ENCODE data around the gene PLCB3. TPM values are rescaled to one million over a fixed set of nuclear protein-coding genes. Genes with fewer than 3 reads are reported as not detected.
A peak's percentile ranks its signal among the peaks of the same experiment; 100 is the strongest.

Gene PLCB3
- total RNA-seq, 1 experiment from 2014 or later: 38.3 TPM

DNA sequence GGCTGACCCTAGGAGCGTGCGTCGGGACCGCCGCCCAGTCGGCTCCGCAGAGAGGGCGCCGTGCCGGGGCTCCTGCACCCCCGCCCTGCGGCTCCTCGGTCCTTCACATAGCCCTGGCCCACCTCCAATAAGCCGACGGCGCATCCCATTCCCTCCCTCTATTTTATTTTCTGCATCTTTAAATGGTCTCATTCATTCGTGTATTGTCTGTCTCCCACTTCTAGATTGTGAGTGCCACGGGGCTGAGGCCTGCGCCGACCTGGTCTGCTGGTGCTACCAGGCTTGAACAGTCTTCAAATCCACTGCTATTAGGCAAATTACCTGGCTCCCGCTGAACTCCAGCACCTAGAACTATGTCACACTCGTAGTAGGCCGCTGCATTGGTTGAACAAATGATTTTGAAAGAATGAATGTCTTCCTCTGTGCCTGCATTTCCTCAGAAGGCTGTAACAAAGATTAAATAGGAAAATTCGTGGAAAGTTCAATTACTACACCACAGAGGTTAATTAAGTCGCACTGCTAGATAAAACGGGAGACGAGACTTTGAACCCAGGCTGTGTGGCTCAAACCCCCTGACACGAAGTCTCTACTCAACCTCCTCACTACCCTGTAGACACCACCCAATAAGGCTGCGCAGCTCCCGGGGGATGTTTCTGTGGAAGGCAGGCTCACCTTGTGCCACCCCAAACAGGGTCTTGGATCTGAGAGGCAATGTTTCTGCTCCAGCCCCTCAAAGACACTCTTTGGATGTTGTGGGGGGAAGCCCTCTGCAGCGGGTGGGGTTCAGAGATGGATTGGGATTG, 3.4 kb upstream of the PLCB3 start:
- Histone ChIP-seq H3K4me3 (peak overlapping the region; percentile 69), H3K4me1 (peaks cover 33% of the 10 kb centered on the region), H3K9me3 (replicated peaks) (no peaks in the 10 kb centered on the region), H3K27ac (peak overlapping the region; percentile 72), H3K36me3 (peaks cover 27% of the 10 kb centered on the region), H3K27me3 (no peaks in the 10 kb centered on the region)
- no peak for DNase-seq

DNA sequence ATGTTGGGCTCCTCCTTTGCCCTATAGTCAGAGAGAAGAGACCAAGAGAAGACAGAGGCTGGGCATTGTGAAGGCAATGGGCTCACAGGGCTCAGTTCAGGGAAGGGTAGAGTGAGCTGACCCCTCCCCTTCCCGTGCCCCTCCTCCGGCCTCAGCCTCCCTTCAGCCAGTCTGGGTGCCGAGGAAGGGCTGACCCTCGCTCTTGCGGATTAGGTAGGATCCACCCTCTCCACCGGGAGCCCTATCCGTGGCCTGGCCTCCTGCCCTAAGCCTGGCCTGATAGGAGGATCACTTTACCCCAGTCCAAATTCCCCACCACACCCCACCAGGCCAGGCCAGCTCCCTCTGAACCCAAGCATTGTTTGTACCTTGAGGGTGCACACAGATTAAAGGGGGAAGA, 2.8 kb upstream of the PLCB3 start:
- H3K4me1 ChIP-seq: peaks cover 28% of the 10 kb centered on the region
- H3K27ac ChIP-seq: no peak overlapping the region
- DNase-seq: no peak
- peaks cover 20% of the 10 kb centered on the region for H3K36me3 ChIP-seq
- no peaks in the 10 kb centered on the region for H3K9me3 ChIP-seq (replicated peaks)
- H3K4me3 ChIP-seq: no peak overlapping the region
- H3K27me3 ChIP-seq: no peaks in the 10 kb centered on the region

DNA sequence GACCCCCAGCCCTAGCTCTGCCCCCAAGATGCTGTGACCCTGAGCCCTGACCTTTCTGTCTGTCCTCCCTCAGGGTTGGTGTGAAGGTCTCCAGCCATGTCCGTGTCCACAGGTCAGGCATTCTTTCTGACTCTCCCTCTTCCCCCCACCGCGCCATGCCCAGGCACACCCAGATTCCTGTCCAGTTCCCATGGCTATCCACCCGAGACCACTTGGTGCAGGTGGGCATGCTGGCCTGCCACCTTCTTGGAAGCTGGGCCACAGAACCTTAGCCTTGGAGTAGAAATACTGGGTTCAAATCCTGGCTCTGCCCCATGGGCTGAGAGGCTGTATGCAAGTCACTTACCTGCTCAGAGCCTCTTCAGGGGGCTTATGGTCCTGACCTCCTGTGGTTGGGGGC, 2.3 kb upstream of the PLCB3 start:
- Histone ChIP-seq H3K27ac (no peak overlapping the region), H3K4me1 (peaks cover 27% of the 10 kb centered on the region), H3K9me3 (replicated peaks) (no peaks in the 10 kb centered on the region), H3K36me3 (peaks cover 17% of the 10 kb centered on the region), H3K27me3 (no peaks in the 10 kb centered on the region), H3K4me3 (no peak overlapping the region)
- no peak for DNase-seq

DNA sequence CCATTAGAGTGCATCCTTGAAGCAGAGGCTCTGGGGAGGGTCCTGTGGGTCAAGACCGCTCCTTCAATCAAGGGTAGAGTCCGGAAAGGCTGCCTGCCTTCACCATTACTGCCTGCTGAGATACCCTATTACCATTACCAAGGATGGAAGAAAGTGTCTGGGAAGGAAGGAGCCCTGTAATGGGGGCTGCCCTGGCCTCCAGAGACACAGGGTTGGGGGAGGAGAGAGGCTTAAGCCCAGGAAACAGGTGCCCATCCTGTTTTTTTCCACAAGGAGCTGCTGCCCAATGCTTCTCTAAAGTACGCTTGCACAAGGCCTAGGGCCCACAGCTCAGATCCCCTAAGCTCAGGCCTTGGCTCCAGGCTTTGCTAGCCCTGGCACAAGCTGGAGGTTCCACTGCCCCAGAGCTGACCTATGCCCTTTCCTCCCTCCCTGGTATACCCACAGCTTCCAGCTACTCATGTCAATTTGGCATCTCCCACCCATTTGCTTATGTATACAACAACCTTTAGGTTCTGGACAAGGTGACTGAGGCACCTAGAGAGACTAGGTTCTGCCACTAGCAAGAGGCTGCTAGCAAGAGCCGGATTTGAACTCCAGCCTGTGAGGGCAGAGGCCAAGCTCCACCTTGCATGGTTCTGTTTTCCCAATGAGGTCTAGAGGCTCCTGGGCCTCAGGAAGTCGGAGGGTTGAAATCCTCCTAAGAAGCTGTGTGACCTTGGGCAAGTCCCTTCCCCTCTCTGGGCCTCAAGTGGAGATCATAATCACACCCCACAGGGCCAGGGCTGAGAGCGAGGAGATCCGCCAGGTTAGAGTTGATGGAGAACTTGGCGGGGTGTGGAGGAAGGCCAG, 1.5 kb upstream of the PLCB3 start:
- H3K4me1 ChIP-seq: peaks cover 27% of the 10 kb centered on the region
- no peaks in the 10 kb centered on the region for H3K9me3 ChIP-seq (replicated peaks)
- peak; percentile 47 to 74 for DNase-seq
- peaks cover 17% of the 10 kb centered on the region for H3K36me3 ChIP-seq
- no peak overlapping the region for H3K4me3 ChIP-seq
- H3K27ac ChIP-seq: no peak overlapping the region
- H3K27me3 ChIP-seq: no peaks in the 10 kb centered on the region

DNA sequence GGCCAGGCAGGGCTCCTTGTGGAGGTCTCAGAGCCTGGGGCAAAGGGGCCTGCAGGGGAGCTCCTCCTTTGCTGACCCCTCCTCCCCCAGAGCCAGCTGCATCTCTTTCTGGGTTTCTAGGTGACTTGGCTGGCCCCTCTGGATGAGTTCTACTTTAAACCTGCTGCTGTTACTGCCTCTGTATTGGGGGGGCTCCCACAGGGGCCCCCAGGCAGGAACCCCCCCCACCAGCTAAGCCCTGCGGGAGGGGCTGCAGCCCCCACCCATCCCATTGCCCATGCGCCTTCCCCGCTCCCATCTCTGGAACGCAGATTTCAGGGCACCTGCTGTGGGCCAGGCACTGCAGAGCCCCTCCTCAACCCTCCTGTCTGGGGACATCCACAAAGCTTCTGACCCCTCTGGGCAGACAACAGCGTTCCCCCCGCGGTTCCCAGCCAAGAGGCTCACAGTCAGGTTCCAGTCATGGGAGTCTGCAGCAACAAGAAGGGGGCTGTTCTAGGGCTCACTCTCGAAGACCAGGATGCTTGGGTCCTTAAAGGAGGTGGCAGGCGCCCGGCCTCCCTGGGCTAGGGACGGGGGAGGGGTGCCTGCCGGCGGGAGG, 815 bp upstream of the PLCB3 start:
- H3K36me3 ChIP-seq: peaks cover 13% of the 10 kb centered on the region
- DNase-seq: peak in 1 of 2 experiments; percentile 30
- no peak overlapping the region for H3K27ac ChIP-seq
- no peaks in the 10 kb centered on the region for H3K27me3 ChIP-seq
- no peaks in the 10 kb centered on the region for H3K9me3 ChIP-seq (replicated peaks)
- H3K4me3 ChIP-seq: peak overlapping the region; percentile 88
- peaks cover 27% of the 10 kb centered on the region for H3K4me1 ChIP-seq

DNA sequence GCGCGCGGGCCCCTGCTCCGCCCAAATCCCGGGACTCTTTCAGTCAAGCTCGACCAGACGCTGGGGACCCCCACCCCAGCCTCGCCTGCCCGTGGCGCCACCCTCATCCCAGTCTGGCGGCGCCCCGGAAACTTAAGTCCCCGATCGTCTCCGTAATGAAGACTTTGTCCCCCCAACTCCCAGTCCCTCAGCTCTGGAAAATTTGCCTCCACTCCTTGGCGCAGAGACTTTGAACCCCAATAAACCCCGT, 348 bp downstream of the PLCB3 start:
- Histone ChIP-seq H3K27me3 (no peaks in the 10 kb centered on the region), H3K36me3 (peaks cover 9% of the 10 kb centered on the region; the same call in 1 of the 2 replicates), H3K4me3 (peak overlapping the region; percentile 88), H3K9me3 (replicated peaks) (no peaks in the 10 kb centered on the region), H3K4me1 (peaks cover 27% of the 10 kb centered on the region), H3K27ac (peak overlapping the region; percentile 36; the same call in 1 of the 2 replicates)
- DNase-seq: no peak

DNA sequence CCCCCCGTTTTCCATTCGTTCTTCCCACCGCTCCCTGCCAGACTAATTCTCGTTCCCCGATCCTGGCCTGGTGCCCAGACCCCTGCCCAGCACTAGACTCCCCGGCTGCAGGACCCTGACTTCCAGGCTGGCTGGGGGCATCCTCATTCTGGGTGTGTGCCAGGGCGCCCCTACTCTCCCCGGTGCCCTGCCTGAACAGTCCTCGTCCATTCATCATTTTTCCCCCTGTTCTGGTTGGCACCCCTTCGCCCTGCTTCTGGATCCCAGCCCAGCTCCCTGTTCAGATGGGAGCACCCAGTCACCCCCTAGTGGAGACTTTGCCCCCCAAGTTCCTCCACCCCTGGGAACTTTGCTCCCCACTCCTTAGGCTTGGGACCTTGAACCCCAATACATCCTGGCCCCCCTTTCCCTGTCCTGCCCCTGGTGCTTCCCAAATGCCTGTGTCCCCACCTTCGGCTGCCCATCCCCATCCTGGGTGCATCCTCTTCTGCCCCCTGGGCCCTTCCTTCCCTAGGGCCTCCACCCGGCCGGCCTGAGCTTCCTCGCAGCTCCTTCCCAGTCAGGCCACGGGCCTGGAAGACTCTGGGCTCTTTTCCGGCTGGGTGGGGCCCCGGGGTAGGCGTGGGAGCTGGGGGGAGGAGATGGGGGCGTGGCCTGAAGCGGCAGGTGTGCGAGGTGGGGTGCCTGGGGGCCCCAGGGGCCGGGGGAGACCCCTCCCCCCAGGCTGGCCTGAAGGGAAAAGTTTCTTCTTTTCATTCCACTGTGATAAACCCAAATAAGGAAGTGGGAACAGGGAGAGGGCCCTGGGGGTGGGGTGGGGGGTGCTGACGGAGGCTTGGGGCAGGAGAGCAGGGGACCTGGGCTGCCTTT, 908 bp downstream of the PLCB3 start:
- peak overlapping the region; percentile 88 for H3K4me3 ChIP-seq
- peaks cover 11% of the 10 kb centered on the region; the same call in 1 of the 2 replicates for H3K36me3 ChIP-seq
- peaks cover 27% of the 10 kb centered on the region for H3K4me1 ChIP-seq
- DNase-seq: peak; percentile 52 to 53
- no peaks in the 10 kb centered on the region for H3K27me3 ChIP-seq
- H3K9me3 ChIP-seq (replicated peaks): no peaks in the 10 kb centered on the region
- H3K27ac ChIP-seq: peak overlapping the region; percentile 36; the same call in 1 of the 2 replicates

DNA sequence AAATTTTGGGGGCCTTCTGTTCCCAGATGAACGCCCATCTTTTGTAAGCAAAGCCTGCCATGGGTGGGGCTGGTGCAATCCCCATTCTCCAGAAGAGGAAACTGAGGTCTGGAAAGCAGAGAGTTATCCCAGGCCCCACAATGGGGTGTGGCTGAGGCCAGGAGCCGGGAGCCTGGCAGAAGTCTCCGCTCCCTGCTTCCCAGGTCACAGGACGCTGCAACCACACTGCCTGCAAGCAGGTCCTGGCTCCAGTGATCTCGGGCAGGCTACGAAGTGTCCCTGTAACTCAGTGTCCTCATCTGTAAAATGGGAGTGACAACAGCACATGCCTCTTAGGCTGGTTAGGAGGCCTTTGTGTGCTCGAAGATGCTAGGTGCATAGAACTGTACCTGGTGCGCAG, 1.7 kb downstream of the PLCB3 start:
- Histone ChIP-seq H3K36me3 (peaks cover 15% of the 10 kb centered on the region; the same call in 1 of the 2 replicates), H3K27me3 (no peaks in the 10 kb centered on the region), H3K9me3 (replicated peaks) (no peaks in the 10 kb centered on the region), H3K27ac (no peak overlapping the region), H3K4me1 (peaks cover 27% of the 10 kb centered on the region), H3K4me3 (no peak overlapping the region)
- DNase-seq: no peak

DNA sequence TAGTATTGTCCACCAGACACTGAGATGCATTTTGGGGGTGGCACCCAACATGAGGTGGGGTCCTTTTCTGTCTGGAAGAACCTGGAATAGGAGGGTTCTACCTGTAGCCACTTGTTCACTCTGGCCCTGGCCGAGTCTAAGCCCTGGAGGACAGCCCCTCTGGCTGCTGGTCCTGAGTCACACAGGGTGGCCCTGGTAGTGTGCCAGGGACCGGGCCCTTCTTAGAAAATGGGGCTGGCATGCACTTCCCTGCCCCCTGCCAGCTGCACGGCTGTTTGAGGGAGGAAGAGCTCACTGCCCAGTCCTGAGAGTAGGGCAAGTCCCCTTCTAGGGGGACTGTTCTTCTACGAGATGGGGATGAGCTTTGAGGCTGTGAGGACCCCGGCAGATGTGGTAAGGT, 2.2 kb downstream of the PLCB3 start:
- H3K4me3 ChIP-seq: no peak overlapping the region
- peaks cover 19% of the 10 kb centered on the region; the same call in 1 of the 2 replicates for H3K36me3 ChIP-seq
- no peaks in the 10 kb centered on the region for H3K27me3 ChIP-seq
- H3K27ac ChIP-seq: no peak overlapping the region
- H3K9me3 ChIP-seq (replicated peaks): no peaks in the 10 kb centered on the region
- peaks cover 24% of the 10 kb centered on the region for H3K4me1 ChIP-seq
- no peak for DNase-seq

DNA sequence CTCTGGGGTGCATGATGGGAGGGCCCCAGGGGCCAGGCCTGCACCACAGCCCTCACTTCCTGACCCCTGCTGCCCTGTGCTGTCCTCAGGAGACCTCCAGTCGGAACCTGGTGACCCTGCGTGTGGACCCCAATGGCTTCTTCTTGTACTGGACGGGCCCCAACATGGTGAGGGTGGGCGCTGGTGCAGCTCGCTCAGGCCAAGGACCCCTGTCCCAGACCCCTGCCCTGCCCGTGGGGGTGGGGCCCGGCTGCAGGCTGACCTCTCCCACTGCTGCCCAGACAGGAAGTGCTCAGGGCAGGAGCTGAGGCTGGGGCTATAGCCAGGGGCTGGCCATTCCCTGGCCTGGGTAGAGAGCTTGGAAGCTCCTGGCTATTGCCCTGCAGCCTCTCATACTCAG, 3.0 kb downstream of the PLCB3 start:
- peaks cover 22% of the 10 kb centered on the region for H3K36me3 ChIP-seq
- DNase-seq: no peak
- H3K27ac ChIP-seq: no peak overlapping the region
- no peaks in the 10 kb centered on the region for H3K9me3 ChIP-seq (replicated peaks)
- H3K27me3 ChIP-seq: no peaks in the 10 kb centered on the region
- H3K4me1 ChIP-seq: peaks cover 17% of the 10 kb centered on the region
- H3K4me3 ChIP-seq: no peak overlapping the region

DNA sequence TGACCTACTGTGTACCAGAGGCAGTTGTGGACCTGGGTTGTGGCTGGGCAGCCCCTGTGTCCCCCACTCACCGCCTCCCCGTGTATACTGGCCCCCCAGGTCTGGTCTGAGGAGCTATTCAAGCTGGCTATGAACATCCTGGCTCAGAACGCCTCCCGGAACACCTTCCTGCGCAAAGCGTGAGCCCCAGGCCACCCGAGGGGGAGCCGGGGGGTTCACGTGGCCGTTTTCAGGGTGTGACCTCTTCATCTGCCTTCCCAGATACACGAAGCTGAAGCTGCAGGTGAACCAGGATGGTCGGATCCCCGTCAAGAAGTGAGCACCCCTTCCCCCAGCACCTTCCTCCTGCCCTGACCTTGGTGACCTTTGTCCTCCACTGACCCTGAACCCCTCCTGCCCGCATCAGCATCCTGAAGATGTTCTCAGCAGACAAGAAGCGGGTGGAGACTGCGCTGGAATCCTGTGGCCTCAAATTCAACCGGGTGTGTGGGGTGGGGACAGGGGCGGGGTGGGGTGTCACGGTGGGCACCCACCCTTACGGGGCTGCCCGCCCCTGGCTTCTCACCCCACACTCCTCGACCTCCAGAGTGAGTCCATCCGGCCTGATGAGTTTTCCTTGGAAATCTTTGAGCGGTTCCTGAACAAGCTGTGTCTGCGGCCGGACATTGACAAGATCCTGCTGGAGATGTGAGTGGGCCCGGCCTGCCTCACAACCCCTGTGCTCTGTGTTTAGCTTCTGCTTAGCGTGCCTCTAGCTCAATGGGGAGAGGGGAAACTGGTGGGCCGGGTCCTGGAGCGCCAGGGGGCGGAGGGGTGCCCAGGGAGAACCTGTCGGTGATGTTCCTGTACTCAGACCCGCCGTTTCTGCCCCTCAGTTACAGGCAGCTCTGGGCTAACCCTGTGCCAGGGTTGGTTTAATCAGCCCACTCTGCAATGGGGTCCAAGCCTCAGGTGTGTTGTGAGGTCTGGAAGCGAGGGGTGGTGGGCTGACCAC, 4.1 kb downstream of the PLCB3 start:
- H3K27ac ChIP-seq: no peak overlapping the region
- H3K9me3 ChIP-seq (replicated peaks): no peaks in the 10 kb centered on the region
- H3K36me3 ChIP-seq: peaks cover 31% of the 10 kb centered on the region
- no peak for DNase-seq
- H3K4me3 ChIP-seq: no peak overlapping the region
- no peaks in the 10 kb centered on the region for H3K27me3 ChIP-seq
- H3K4me1 ChIP-seq: peaks cover 6% of the 10 kb centered on the region

DNA sequence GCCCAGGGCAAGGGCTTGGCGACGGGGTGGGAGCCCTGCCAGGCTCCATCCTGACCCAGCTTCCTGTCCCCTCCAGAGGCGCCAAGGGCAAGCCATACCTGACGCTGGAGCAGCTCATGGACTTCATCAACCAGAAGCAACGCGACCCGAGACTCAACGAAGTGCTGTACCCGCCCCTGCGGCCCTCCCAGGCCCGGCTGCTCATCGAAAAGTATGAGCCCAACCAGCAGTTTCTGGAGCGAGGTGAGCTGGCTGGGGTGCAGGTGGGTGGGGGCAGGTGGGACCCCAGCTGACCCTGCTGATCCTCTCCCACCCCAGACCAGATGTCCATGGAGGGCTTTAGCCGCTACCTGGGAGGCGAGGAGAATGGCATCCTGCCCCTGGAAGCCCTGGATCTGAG, 5.0 kb downstream of the PLCB3 start:
- no peak for DNase-seq
- no peaks in the 10 kb centered on the region for H3K27me3 ChIP-seq

DNA sequence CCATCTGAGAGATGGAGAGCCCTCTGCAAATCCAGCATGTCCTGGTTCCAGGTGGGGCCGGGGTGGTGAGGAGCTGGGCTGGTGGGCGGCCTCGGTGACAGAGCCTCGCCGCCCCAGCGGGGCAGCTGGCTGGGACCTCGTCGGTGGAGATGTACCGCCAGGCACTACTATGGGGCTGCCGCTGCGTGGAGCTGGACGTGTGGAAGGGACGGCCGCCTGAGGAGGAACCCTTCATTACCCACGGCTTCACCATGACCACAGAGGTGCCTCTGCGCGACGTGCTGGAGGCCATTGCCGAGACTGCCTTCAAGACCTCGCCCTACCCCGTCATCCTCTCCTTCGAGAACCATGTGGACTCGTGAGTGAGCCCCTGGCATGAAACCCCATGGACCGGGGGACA, 7.0 kb downstream of the PLCB3 start:
- no peaks in the 10 kb centered on the region for H3K9me3 ChIP-seq (replicated peaks)
- H3K27me3 ChIP-seq: no peaks in the 10 kb centered on the region
- DNase-seq: no peak
- H3K4me1 ChIP-seq: 0 out of 2 replicates have a peak, but pooled peaks cover 3% of the 10 kb centered on the region
- H3K4me3 ChIP-seq: no peak overlapping the region
- no peak overlapping the region for H3K27ac ChIP-seq
- H3K36me3 ChIP-seq: peaks cover 34% of the 10 kb centered on the region

More for the DNA sequence above, 5.0 kb downstream of the PLCB3 start:
- Histone ChIP-seq H3K4me1 (0 out of 2 replicates have a peak, but pooled peaks cover 3% of the 10 kb centered on the region), H3K4me3 (no peak overlapping the region), H3K9me3 (replicated peaks) (no peaks in the 10 kb centered on the region), H3K27ac (no peak overlapping the region), H3K36me3 (peaks cover 33% of the 10 kb centered on the region)
